ENCODE results near the gene MAP2K3.

MAP2K3 gene

GRCh38 chr17:21253646-21254441 is 30.7 kb upstream of the MAP2K3 start:
- TF ChIP-seq, protein P1, sequence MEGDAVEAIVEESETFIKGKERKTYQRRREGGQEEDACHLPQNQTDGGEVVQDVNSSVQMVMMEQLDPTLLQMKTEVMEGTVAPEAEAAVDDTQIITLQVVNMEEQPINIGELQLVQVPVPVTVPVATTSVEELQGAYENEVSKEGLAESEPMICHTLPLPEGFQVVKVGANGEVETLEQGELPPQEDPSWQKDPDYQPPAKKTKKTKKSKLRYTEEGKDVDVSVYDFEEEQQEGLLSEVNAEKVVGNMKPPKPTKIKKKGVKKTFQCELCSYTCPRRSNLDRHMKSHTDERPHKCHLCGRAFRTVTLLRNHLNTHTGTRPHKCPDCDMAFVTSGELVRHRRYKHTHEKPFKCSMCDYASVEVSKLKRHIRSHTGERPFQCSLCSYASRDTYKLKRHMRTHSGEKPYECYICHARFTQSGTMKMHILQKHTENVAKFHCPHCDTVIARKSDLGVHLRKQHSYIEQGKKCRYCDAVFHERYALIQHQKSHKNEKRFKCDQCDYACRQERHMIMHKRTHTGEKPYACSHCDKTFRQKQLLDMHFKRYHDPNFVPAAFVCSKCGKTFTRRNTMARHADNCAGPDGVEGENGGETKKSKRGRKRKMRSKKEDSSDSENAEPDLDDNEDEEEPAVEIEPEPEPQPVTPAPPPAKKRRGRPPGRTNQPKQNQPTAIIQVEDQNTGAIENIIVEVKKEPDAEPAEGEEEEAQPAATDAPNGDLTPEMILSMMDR (conservative IDR thresholded peaks at IDR 0.05; ENCODE audit: low read length), result no peak
- no peak for DNase-seq (ENCODE audit: low read depth)
- H3K4me3 ChIP-seq (ENCODE audit: low read length), result peak overlapping the region; percentile 78

- H3K4me3 ChIP-seq (ENCODE audit: low read length), result no peak overlapping the region
- no peak for DNase-seq (ENCODE audit: low read depth)
- TF ChIP-seq, protein P1 (conservative IDR thresholded peaks at IDR 0.05; ENCODE audit: low read length), result no peak
Observed at GRCh38 chr17:21258593-21258992, 25.9 kb upstream of the MAP2K3 start.

- no peak for DNase-seq (ENCODE audit: low read depth)
- no peak overlapping the region for H3K4me3 ChIP-seq (ENCODE audit: low read length)
- TF ChIP-seq, protein P1 (conservative IDR thresholded peaks at IDR 0.05; ENCODE audit: low read length), result no peak
Observed at GRCh38 chr17:21262259-21262993, 22.1 kb upstream of the MAP2K3 start.

DNA sequence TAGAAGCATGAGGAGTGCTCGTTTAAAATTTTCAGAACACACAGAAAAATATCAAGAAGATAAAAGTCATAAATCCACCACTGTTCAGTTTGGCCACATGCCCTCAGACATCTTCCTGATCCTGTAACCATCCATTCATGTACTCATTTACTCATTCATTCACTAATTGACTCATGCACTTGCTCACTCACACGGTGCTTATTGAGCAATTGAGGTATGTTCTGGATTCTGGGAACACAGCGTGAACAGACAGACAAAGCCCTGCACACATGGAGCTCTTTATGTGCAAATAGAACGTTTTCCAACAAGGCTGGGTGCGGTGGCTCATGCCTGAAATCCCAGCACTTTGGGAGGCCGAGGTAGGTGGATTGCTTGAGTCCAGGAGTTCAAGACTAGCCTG is 21.1 kb upstream of the MAP2K3 start:
- TF ChIP-seq, protein P1 (conservative IDR thresholded peaks at IDR 0.05; ENCODE audit: low read length), result no peak
- DNase-seq (ENCODE audit: low read depth), result peak; percentile 81
- H3K4me3 ChIP-seq (ENCODE audit: low read length), result no peak overlapping the region

DNA sequence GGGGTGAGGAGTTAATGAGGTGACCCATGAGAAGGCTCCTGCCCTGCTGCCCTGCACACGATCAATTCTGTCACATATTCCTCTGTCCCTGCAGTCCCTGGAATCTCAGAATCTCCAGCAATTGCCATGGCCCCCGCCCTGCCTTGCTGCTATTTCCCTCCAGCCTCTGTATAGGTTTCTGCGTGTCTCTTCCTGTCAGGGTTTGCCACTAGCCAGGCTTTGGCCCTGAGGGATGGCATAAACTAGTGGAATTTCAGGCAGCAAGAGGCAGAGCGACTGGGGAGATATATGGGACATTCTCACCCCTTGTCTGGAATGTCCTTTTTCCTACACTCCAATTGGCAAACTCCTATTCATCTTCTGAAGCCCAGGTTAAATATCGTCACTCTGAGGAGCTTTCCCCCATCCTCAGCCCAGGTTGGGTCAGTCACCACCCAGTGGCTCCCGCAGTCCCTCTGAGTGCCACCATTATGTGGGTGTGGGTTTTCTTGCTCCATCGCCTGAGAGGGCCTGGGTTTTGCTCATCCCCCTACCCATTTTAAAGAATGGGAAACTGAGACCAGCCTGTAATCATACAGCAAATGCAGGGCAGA is 15.8 kb upstream of the MAP2K3 start:
- TF ChIP-seq, protein P1 (conservative IDR thresholded peaks at IDR 0.05; ENCODE audit: low read length), result no peak

GRCh38 chr17:21269394-21269793 is 15.1 kb upstream of the MAP2K3 start:
- TF ChIP-seq, protein P1 (conservative IDR thresholded peaks at IDR 0.05; ENCODE audit: low read length), result no peak
- H3K4me3 ChIP-seq (ENCODE audit: low read length), result no peak overlapping the region
- DNase-seq (ENCODE audit: low read depth), result no peak

More for the DNA sequence above, 15.8 kb upstream of the MAP2K3 start:
- no peak overlapping the region for H3K4me3 ChIP-seq (ENCODE audit: low read length)
- DNase-seq (ENCODE audit: low read depth), result no peak
